ENCODE data around the gene MARCHF3.
"Not testable (repeated sequence)": the region's sequence is repeated elsewhere in the genome, so short reads cannot be mapped to it uniquely, and the experiment has no call there.

Gene MARCHF3

DNA sequence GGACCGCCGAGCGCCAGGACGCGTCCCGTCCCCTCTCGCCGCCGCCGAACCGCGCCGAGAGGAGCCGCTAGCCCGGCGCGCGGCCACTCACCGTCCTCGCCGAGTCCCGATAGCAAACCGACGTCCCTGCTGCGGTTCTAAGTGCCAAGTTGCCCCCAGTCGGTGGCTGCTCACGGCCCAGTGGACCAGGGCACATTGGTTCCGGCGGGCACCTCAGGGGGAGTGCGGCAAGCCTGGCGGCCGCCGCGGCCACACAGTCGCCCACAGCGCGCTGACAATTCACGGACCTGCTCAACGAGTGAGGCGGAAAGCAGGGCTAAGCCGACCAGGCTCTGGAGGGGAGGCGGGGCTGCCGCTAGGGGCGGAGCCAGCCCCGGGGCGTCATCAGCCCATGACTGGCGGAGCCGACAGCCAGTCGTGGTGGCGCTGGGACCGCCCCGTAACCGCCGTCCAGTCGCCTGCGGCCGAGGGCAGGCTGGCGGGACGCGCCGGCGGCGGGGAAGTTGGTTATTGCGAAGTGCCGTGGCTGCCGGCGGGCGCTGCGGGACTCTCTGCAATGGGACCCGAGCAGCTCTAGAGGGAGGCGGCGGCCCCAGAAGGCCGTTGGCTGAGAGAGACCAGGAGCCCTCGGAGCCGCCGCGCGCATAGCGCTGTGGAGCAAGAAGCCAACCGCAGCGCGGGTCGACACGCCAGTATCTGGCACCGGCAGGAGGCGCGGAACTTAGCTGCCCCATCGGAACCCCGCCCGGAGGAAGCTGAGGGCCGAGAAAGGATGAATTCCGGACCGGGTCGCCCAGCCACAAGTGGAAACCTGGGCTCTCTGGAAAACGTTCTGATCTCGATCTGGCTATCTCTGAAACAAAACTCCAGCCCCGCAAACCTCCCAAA, at the start of gene MARCHF3:
Gene MARCHF3, minus strand, starts transcription at position 300 of the 888 bp plus-strand sequence. CDS start 112,387 bp downstream, outside the sequence.
- DNase-seq = peak; percentile 95

DNA sequence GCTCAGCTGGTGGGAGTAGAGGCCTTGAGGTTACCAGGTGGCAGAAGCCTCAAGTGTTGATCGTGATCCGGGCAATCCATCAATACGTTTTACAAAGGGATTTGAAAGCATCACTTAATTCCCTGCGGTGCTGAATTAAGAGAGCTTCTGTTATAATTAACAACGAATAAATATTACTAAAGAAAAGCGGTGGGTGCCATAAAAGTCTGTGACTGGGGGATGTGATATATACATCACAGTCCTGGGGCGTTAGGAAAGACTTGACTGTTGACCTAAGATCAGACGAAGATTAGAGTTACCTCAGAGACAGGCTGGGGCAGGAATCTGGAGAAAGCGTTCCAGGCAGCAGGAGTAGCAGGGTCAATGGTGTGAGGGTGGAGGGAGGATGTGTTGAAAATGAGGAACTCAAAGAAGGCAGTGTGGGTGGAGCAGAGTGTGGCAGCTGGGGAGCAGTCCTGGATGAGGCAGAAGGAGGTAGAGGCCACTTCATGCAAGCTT, 49.7 kb upstream of the MARCHF3 start:
- no peak for DNase-seq

DNA sequence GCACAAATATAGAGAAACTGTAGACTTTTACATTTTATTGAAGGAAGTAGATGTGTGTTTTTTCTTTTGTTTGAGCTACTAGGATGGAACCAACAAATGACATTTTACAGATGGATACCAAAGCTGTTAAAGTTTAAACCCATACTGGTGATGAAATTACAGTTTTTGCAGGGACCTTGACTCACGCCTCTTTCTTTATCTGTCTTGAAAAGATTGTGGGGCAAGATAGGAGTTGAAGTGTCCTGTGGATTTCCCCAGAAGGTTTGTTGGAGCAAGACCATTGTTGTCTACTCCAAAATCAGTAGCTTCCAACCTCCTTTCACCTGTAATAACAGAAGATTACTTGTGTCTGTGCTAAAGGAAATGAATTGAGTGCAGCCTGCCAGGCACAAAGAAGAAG, 47.0 kb upstream of the MARCHF3 start:
- no peak for DNase-seq

- DNase-seq = no peak
Observed at GRCh38 chr5:127076315-127077129, 46.2 kb upstream of the MARCHF3 start.

GRCh38 chr5:127074466-127074865, 44.1 kb upstream of the MARCHF3 start:
- DNase-seq = no peak

- peak; percentile 9 for DNase-seq
Observed at GRCh38 chr5:127072861-127073846, 42.8 kb upstream of the MARCHF3 start, which contains the start of gene C5orf63. TSS of gene C5orf63 (minus strand) at chr5:127073502. CDS start at chr5:127058995, 14,507 bp downstream.

GRCh38 chr5:127070243-127070642, 39.9 kb upstream of the MARCHF3 start:
- DNase-seq = no peak

- DNase-seq = no peak
Observed at GRCh38 chr5:127068493-127069214, 38.3 kb upstream of the MARCHF3 start.

DNA sequence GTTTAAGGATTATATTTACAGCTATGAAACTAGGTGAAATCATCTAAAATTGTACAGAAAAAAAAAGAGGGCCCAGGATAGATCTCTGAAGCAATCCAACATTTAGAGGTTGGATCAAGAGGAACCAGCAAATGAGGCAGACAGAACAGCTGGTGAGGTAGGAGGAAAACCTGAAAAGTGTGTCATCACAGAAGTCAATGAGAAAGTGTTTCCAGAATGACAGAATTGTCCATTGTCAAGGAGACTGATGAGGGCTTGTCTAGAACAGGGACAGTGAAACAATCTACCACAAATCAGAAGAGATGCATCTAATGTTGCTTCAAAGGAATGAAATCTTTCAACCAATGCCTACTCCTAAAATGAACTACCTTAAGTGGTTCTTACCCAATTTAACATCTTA, 36.4 kb upstream of the MARCHF3 start:
- no peak for DNase-seq

DNA sequence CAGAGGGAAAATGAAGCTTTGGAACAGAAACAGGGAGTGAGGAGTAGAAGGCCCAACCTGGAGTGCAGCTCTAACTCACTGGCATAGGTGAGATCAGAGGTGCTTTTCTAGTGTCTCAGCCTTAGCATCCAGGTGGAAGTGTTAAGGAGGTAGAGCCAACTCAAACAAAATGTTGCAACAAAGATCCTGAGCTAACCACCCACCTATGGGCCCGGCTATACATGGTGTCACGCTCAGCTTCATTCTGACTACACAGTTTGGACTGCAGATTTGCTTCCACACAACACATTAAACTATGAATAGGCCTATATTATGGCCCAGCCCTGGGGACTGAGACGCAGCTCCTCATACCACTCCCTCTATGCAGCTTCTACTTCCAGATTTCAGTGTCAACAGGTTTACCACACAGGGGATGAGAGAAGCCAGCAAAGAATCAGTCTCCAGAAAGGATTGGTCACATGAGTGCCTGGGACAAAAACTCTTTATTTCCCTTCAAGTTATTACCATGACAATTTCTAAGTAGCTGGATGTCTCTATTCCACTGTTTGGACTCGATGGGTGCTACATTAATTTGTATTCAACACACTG, 34.0 kb upstream of the MARCHF3 start:
- DNase-seq = no peak

DNA sequence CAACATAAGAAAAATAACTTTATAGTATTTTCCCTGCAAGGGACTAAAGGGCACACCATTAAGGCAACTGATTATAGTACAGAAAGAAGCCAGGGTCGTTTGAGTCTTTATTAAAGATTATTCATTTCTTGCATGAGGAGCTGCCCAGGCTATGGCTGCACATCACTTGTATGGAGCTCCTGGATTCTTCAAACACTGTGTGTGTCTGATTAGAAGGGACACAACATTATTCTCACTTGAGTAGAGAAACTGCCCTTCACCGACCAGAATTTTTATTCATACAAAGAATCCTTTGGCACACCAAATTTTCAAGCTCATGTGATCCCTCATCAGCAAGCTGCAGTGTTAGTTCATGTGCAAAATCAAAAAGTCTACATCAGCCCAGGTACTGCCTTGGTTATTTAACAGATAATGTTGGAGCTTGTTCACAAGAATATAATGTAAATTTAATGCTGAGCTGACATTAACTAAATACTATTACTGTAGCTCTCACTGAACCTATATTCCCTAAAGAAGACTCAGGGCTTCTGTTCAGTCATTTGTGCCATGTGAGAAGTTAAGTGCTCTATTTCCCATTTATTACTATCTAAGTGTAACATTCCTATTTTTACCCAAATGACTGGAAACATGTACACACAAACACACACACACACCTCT, 33.0 kb upstream of the MARCHF3 start:
- no peak for DNase-seq

DNA sequence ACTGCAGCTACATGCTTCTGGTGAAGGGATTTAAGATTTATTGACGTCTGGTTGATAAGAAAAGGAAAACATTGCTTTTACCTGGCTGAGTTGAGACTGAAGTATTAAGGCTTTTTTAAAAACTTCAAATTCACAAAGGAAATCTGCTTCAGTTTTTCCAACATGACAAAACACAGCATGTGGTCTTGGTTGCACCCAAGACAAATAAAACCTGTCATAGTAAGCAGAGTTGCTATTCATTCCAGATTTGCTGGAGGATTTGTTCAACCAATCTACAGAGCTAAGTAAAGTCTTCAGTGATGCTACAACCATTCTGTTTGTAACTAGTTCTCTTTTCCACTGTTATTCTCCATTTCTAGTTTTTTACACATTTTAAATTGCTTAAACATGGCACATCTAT, 31.6 kb upstream of the MARCHF3 start:
- no peak for DNase-seq

DNA sequence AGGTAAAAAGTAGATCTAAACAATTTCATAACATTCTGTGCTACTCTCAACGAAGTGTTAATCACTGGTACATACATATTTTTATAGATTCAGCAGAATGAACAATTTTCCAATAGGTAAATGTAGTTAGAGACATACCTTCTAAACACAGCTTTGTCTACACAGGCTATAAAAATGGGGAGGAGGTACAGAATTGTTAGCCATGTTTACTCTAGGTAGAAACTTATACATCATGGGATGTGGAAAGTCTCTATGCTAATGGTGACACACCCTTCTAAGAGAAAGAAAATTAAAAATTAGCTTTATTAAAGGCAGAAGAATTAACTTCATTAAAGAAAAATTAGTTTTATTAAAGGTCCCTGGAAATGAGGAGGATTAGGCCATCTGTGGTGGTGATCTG, 31.2 kb upstream of the MARCHF3 start:
- DNase-seq = no peak

- no peak for DNase-seq
Observed at GRCh38 chr5:127060470-127060985, 30.2 kb upstream of the MARCHF3 start.

- DNase-seq = no peak
Observed at GRCh38 chr5:127056896-127057295, 26.5 kb upstream of the MARCHF3 start.

- DNase-seq = no peak
Observed at GRCh38 chr5:127055880-127056653, 25.7 kb upstream of the MARCHF3 start.

DNA sequence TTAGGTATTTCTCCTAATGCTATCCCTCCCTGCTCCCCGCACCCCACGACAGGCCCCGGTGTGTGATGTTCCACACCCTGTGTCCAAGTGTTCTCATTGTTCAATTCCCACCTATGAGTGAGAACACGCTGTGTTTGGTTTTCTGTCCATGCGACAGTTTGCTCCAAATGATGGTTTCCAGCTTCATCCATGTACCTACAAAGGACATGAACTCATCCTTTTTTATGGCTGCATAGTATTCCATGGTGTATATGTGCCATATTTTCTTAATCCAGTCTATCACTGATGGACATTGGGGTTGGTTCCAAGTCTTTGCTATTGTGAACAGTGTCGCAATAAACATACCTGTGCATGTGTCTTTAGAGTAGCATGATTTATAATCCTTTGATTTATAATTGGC, 23.2 kb upstream of the MARCHF3 start:
- not testable (repeated sequence) for DNase-seq

GRCh38 chr5:127053049-127053448, 22.7 kb upstream of the MARCHF3 start:
- no peak for DNase-seq

GRCh38 chr5:127051591-127051990, 21.2 kb upstream of the MARCHF3 start:
- DNase-seq = no peak

Data from GOT3 (cell line).